T-helper 2 cell treated with Interferon-gamma antibody and Interleukin-4, amounts not matched to agents 100 ng/mL and 5 ng/mL, for 36 hours (primary cell): Measurements from ENCODE around the gene RPL10A. TPM values are rescaled to one million over a fixed set of nuclear protein-coding genes. Genes with fewer than 3 reads are reported as not detected.
"Not testable (repeated sequence)": the region's sequence is repeated elsewhere in the genome, so short reads cannot be mapped to it uniquely, and the experiment has no call there.

Source experiments
- intact Hi-C: fragments of 100-400 bp; cut with micrococcal nuclease; formaldehyde crosslinking; loops from one replicate; pipeline ENCODE4 v1.15.1; 2023
- total RNA-seq: library from RNA; stranded (reverse); gene quantifications from 2 replicates; pipeline ENCODE4 v1.2.3, GENCODE V29; 2022

RPL10A gene
- 1,417 and 1,442 TPM in 2 replicates for total RNA-seq

DNA sequence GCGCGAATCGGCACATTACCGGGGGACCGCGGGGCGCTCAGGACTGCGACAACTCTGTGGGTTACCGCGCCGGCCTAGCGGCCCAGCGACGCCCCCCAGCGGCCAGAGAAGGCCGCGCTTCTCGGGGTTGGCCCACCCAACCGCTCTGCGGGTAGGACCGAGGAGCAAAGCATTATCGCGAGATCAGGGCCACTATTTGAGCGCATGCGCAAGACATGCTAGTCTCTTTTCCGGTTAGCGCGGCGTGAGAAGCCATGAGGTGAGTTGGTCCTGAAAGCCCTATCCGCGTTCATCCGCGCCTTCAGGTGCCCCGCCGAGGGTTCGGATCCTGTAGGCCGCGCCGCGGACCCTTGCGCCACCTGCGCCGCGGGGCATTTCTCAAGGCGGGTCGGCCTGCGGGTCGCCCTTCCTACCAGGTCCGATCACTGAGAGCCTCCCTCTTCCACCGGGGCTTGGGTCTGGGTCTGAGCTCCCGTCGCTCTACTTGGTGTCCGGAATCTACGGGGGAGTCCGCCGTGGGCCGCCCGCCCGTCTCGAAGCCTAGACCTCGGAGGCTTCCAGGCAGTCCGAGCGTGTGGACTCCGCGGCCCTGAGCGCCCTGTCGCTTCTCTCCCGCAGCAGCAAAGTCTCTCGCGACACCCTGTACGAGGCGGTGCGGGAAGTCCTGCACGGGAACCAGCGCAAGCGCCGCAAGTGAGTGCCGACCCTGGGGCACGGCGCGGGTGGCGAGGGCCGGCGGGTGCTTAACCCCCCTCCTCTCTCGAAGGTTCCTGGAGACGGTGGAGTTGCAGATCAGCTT, at the start of gene RPL10A:
Gene RPL10A (plus strand): TSS at position 221 of the 799 bp plus-strand sequence. CDS start 34 bp downstream, at position 255.
- intact Hi-C loops = loop anchor here (1.0 kb wide), 4 partner anchors 16 to 171 kb away; partner anchors contain the start of genes DEF6, FANCE and PPARD

DNA sequence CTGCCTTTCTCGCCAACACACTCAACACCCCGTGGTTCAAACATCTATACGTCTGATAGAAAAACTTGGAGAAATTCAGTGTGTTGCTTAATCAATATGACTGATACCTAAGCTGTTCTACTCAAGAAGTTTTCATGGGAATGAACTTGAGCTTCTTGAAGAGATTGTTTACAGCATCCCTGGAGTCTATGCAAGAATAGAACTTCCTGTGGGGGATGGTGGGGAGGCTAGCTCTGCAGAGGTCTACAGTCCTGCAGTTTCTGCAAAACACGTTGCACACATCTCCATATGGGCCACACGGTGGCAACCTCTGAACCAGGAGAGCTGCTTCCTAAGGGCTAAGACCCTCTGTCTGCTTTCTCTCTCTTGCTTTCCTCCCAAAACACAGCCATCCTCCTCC, 48.8 kb upstream of the RPL10A start:
- intact Hi-C loops = loop anchor here (2.0 kb wide), 2 partner anchors 33 to 77 kb away; partner anchors contain the start of genes FANCE and PPARD

DNA sequence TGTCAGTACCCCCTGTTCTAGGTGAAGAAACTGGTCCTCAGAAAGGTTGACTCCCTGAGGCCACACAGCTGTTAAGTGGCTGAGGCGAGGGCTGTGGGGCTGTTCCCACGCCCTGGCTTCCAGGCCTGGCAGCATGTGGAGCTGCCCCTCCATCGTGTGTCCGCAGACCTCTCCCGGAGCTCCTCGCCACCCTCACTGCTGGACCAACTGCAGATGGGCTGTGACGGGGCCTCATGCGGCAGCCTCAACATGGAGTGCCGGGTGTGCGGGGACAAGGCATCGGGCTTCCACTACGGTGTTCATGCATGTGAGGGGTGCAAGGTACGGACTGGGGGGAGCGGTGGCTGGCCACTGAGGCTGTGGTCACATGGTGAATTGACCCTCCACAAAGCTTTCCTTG, 48.2 kb upstream of the RPL10A start:
- intact Hi-C loops = loop anchor here (2.0 kb wide), 2 partner anchors 33 to 77 kb away; partner anchors contain the start of genes FANCE and PPARD

DNA sequence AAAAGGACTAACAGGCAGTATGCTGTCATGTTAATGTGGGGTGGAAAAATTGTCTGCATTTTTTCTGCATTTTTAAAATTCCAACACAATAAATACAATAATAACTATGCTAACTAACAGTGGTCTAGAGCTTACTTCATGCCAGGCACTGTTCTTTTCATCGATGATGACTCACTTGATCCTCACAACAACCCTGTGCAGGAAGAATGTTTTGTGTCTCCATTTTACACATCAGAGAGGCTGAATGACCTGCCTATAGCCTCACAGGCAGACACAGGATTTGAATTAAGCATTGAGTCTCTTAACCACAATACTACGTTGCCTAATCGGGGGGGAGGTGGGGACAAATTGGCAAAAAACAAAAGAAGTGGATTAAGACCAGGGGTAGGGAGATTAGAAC, 42.9 kb upstream of the RPL10A start:
- intact Hi-C loops = no loop called here

DNA sequence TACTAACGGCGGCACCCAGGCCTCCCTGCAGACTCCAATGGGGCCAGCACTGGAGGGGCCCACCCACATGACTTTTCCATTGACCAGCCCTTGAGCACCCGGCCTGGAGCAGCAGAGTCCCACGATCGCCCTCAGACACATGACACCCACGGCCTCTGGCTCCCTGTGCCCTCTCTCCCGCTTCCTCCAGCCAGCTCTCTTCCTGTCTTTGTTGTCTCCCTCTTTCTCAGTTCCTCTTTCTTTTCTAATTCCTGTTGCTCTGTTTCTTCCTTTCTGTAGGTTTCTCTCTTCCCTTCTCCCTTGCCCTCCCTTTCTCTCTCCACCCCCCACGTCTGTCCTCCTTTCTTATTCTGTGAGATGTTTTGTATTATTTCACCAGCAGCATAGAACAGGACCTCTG, 42.1 kb upstream of the RPL10A start:
- intact Hi-C loops = no loop called here

DNA sequence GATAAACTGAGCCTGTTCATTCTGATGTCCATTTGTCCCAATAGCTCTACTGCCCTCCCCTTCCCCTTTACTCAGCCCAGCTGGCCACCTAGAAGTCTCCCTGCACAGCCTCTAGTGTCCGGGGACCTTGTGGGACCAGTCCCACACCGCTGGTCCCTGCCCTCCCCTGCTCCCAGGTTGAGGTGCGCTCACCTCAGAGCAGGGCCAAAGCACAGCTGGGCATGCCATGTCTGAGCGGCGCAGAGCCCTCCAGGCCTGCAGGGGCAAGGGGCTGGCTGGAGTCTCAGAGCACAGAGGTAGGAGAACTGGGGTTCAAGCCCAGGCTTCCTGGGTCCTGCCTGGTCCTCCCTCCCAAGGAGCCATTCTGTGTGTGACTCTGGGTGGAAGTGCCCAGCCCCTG, 40.8 kb upstream of the RPL10A start:
- intact Hi-C loops = no loop called here

DNA sequence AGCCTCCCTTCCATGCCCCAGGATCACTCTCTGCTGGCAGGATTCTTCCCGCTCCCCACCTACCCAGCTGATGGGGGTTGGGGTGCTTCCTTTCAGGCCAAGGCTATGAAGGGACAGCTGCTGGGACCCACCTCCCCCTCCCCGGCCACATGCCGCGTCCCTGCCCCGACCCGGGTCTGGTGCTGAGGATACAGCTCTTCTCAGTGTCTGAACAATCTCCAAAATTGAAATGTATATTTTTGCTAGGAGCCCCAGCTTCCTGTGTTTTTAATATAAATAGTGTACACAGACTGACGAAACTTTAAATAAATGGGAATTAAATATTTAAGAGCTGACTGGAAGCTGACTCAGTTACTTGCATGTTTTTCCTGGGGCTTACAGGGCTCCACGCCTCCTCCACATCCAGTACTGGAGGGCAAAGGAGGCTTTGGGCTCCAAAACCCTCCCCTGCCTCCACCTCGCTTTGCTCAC, 40.3 kb upstream of the RPL10A start:
- intact Hi-C loops = no loop called here

DNA sequence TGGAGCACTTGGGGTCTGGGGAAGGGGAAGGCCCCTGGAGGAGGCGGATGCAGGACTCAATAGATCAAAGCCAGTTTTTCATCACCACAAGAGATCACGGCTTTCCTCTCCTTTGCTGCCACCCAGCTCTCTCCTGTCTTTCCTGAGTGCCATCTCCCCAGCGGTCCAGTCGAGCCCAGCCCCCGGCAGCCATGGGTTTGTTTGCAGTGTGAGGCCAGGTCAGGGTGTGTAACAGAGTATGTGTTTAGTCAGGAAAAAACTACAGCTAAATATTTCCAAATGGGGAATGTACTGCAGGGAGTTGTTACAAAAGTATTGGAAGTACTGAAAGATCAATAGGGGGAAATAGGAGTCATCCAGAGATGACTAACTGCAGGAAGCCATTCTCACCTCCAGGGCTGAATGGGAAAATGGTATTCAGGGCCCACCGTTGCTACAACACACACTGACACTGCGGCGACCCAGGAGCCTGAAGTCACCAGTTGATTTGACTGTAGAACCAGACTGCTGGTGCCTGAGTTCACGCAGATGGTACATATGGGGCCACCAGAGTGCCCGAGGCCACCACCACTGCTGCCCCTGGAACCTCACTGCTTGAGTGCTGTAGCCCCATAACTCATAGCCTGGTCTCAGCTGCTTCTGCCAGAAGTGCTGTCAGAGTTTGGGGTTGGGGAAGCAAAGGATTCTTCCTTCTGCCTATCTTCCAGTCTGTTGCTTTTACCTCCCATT, 39.6 kb upstream of the RPL10A start:
- intact Hi-C loops = no loop called here

DNA sequence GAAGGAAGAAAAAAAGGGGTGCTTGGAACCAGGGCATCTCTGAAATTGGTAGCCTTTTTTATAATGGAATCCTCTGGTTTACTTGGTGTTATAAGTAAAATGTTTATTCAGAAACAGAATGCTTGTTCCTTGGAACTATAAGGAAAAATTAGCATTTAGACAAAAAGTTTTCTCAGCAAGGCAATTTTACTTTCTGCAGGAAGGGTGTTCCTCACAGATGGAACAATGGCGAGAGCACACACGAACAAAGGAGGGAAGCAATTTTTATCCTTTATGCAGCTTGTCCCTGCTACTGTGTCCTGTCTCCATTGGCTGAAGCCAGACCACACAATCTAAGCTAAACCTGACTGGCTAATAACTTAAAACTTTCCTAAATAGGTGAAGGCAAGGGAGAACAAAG, 38.7 kb upstream of the RPL10A start:
- intact Hi-C loops = no loop called here

DNA sequence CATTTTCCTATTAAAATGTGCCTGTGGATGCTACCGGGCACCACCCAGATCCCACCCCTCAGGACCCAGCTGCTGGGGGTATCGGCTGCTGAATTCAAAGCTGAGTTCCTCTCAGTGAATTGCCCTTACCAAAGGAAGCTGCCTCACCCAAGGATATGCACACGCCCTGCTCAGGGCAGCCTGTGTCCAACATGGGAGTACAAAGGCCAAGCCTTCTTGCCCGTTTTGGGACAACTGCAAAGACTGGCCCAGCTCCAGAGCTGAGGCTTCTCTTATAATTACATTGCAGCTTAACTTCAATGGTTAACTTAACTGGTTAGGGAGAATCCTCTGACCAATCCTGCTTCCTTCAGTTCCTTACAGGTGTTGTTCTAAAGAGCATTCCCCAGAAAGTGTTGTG, 35.9 kb upstream of the RPL10A start:
- intact Hi-C loops = no loop called here

DNA sequence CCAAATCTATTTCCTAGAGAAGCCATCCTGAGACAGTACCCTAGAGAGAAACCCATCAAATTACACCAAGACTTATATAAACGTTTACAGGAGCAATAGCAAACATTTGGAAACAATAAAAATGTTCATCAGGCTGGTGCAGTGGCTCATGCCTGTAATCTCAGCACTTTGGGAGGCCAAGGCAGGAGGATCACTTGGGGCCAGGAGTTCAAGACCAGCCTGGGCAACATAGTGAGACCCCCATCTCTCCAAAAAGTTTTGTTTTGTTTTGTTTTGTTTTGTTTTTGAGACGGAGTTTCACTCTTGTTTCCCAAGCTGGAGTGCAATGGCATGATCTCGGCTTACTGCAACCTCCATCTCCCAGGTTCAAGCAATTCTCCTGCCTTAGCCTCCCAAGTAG, 35.5 kb upstream of the RPL10A start:
- intact Hi-C loops = not testable (repeated sequence)

DNA sequence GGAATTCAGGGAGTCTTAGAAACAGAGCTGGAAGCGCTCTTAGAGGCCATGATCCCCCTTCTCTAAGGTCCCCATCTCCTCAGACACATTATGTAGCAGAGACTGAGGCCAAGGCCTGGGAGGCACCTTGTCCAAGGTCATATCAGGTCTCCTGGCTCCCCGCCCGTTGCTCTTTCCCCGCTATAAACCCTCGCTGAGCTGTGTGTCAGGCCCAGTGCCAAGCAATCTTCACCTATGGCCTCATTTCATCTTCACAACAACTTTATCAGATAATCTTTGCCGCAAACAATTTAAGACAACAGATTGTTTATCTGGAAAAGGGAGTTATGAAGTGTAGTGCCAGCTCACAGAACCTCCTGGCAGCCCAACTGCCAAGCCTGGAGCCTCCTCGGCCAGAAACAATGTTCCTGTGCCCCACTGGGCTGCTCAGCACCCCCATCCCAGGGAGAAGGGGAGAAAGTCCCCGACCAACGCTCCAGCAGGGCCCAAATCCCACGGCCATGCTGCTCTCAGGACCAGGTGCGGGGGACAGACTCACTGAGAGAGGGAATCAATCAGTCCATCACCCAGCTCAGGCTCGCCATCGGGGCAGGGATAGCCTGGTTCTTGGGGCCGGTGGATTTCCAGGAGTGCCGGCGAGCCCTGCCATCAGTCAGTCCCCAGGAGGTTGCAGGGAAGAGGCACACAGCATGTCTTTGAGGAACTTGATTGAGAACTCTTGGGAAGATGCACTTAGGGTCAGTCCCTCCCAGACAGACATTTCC, 32.9 kb upstream of the RPL10A start:
- intact Hi-C loops = no loop called here

DNA sequence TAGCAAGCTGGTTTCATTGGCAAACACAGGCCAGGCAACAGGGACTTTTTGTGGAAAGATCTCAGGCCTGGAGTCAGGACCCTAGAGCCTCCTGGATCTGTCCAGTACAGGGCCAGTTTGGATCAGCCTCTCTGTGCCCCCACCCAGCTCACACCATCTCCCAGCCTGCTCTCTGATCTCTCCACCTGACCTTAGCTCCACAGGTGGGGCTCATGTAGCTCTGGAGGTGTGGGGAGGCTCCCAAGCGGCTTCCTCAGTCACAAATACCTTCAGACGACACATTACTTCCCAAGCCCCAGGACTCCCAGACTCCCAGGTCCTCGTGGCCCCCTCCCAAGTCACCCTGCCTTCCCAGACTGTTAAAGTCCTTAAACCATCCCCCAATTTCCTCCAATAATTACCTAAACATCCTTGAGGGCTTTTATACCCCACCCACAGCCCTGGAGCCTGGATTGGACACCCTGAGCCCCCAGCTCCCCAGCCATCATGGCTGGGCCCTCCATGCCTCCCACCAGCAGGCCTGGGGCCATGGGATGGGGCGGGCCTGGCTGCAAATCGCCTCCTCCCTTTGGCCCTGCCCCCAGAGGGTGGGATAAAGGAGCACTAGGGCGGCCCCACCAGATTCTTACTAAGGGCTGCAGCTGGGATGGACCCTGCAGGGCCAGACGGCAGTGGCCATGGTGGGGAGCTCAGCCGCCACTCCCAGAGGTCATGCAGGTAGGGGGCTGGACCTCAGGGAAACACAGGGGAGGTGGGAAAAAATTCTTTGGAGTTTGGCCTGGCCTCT, 31.9 kb upstream of the RPL10A start:
- intact Hi-C loops = no loop called here

DNA sequence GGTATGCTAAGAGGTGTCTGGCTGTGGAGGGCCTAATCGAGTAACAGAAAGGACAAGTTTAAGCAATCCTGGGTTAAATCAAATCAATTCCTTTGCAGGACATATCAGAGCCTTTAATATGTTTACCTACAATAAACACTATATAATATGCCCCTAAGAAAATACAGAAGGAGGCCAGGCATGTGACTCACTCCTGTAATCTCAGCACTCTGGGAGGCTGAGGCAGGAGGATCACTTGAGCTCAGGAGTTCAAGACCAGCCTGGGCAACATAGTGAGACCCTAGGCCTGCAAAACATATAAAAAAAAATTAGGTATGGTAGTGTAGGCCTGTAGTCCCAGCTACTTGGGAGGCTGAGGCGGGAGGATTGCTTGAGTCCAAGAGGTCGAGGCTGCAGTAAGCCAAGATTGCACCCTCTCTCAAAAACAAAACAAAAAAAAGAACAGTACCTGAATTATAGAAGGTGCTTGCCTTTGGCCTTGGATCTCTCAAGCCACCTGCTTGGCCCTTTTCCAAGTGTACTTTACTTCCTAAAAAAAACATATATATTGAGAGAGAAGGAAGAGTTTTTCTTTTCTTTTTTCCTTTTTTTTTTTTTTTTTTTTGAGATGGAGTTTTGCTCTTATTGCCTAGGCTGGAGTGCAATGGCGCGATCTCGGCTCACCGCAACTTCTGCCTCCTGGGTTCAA, 29.7 kb upstream of the RPL10A start:
- intact Hi-C loops = not testable (repeated sequence)

DNA sequence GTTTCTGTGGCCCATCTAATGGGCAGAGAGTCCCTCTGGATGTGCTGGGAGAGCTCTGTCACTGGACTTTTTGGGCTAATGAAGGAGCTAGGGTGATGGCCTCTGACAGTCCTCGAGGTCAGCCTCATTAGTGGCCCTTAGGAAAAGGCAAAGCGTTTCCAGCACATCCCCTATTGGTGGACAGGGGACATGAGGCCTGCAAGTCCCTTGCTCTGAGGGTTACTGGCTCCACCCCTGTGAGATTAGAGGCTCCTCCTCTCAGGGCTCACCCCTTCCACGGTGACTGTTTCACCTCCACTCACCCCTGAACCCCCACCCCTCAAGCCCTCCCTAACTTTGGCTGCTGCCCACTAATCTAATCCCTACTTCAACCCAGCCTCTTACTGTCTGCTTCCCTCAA, 28.9 kb upstream of the RPL10A start:
- intact Hi-C loops = no loop called here

DNA sequence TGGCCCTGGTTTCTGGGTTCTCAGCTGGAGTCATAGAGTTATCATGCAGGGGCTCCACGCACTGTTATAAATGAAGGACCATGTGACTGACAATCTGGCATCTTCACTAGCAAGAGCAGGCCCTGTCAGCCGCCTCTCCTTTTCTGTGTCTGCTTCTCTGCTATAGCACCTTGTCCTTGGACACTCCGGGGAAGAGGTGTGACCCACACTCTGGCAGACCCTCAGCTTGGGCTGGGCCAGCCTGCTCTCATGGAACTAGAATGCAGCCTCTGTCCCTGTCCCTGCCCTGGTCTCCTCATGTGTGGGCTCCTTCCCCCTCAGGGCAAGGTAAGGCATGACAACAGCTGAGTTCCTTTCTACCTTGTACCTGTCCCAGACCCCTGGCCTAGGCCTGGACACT, 27.0 kb upstream of the RPL10A start:
- intact Hi-C loops = no loop called here

DNA sequence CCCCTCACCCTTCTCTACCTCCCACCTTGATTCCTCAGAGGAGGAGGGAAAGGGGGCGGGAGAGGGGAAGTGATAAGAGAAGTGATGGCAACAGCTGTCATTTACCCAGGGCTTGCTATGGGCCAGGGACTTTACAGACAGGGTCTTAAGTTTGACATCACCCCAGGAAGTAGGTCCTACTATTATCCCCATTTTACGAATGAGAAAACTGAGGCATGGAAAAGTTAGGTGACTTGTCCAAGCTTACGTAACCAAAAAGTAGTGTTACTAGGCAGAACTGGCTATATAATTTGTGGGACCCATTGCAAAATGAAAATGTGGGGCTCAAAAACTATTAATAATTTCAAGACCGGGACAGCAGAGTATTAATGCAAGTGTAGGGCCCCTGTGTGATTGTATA, 26.6 kb upstream of the RPL10A start:
- intact Hi-C loops = no loop called here

DNA sequence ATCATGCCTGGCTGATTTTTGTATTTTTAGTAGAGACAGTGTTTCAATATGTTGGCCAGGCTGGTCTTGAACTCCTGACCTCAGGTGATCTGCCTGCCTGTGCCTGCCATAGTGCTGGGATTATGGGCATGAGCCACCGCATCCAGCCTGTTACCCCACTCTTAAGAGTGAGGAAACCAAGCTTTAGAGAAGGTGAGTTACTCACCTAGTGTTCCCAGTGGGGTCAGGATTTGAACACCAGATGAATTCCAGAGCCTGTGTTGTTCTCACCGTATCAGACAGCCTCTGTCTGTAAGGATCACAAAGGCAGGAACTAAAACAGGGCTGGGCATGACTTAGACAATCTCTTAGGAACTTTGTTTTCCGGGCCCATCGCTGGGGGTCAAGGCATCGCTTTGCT, 25.5 kb upstream of the RPL10A start:
- intact Hi-C loops = no loop called here

DNA sequence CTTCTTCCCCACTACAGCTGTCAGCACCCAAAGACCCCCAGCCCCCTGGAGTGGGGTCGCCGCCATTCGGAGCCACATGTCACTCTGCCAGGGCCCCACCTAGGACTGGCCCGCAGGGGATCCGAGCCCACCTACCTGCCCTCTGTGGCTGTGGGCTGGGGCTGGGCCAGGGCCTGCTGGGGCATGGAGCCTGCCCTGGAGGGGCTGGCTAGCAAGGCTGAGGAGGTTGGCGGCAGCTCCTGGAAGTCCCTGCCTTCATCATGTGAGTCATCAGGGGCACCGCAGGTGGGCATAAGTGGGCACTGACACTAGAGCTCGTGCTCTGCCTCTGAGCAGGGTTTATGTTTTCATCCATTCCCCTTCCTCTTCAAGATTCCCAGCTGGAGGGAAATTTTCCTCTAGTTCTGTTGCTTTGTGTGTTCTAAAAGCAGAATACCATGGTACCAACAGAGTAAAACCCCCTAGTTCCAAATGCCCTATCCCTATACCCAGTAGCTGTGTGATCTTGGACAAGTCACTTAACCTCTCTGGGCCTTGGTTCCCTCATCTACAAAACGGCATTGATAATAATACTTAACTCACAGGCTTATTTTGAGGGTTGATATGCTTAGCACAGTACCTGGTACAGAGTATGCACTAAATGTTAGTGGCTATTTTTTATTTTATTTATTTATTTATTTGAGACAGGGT, 24.7 kb upstream of the RPL10A start:
- intact Hi-C loops = no loop called here

DNA sequence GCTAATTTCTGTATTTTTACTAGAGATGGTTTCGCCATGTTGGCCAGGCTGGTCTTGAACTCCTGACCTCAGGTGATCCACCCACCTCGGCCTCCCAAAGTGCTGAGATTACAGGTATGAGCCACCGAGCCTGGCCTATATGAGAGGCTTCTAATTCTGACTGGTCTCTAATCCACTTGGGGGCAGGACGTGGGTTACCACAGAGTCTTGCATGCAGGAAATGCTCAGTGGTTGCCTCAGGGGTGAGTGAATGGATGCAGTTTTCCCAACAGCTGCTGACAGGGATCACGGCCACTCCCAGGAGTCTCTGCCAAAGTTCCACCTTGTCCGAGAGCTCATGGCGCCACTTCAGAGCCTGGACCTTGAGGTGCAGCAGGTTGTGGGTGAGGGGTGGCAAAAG, 22.5 kb upstream of the RPL10A start:
- intact Hi-C loops = no loop called here
